Measurements from ENCODE around the gene FOXP2.

- no peak for TF ChIP-seq POLR2AphosphoS5 (IDR thresholded peaks at IDR 0.05)
- TF ChIP-seq, protein P1, sequence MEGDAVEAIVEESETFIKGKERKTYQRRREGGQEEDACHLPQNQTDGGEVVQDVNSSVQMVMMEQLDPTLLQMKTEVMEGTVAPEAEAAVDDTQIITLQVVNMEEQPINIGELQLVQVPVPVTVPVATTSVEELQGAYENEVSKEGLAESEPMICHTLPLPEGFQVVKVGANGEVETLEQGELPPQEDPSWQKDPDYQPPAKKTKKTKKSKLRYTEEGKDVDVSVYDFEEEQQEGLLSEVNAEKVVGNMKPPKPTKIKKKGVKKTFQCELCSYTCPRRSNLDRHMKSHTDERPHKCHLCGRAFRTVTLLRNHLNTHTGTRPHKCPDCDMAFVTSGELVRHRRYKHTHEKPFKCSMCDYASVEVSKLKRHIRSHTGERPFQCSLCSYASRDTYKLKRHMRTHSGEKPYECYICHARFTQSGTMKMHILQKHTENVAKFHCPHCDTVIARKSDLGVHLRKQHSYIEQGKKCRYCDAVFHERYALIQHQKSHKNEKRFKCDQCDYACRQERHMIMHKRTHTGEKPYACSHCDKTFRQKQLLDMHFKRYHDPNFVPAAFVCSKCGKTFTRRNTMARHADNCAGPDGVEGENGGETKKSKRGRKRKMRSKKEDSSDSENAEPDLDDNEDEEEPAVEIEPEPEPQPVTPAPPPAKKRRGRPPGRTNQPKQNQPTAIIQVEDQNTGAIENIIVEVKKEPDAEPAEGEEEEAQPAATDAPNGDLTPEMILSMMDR (IDR thresholded peaks at IDR 0.05): no peak
- TF ChIP-seq POLR2A (IDR thresholded peaks at IDR 0.05): no peak
These were observed 216.7 kb downstream of the FOXP2 start for GRCh38 chr7:114631249-114631822.
